OCI-LY1 (cell line): ENCODE data around the gene ITGB3.

Source experiments
- EZH2 ChIP-seq: fragments of 200-600 bp; sonication (generic), shearing (Covaris generic); IDR thresholded peaks from 2 replicates; pipeline ENCODE4 v1.8.0; 2017; ENCODE audit warnings: borderline replicate concordance, mixed run types, mild to moderate bottlenecking, antibody characterized with exemption, low read length, moderate library complexity, mixed read lengths
- TF ChIP-seq, protein P1 (sequence below): fragments of 200-600 bp; sonication (generic), shearing (Covaris generic); IDR thresholded peaks from 2 replicates; pipeline ENCODE4 v1.5.1; 2017; ENCODE audit warnings: mild to moderate bottlenecking, antibody characterized with exemption, low read length, moderate library complexity, mixed read lengths

- TF ChIP-seq, protein P1, sequence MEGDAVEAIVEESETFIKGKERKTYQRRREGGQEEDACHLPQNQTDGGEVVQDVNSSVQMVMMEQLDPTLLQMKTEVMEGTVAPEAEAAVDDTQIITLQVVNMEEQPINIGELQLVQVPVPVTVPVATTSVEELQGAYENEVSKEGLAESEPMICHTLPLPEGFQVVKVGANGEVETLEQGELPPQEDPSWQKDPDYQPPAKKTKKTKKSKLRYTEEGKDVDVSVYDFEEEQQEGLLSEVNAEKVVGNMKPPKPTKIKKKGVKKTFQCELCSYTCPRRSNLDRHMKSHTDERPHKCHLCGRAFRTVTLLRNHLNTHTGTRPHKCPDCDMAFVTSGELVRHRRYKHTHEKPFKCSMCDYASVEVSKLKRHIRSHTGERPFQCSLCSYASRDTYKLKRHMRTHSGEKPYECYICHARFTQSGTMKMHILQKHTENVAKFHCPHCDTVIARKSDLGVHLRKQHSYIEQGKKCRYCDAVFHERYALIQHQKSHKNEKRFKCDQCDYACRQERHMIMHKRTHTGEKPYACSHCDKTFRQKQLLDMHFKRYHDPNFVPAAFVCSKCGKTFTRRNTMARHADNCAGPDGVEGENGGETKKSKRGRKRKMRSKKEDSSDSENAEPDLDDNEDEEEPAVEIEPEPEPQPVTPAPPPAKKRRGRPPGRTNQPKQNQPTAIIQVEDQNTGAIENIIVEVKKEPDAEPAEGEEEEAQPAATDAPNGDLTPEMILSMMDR = no peak
- no peak for TF ChIP-seq EZH2
Measured at GRCh38 chr17:47291242-47291873, 37.7 kb downstream of the ITGB3 start.
